T-helper 1 cell treated with Interleukin-12 subunit alpha and Interleukin-12 subunit beta and Interleukin-4 antibody, amounts not matched to agents 30 μg/mL and 1 μg/mL, for 36 hours (primary cell): ENCODE data around the gene LIMCH1.
A peak's percentile ranks its signal among the peaks of the same experiment; 100 is the strongest.
"Not testable (repeated sequence)": the region's sequence is repeated elsewhere in the genome, so short reads cannot be mapped to it uniquely, and the experiment has no call there.

Experiments used
- H3K27ac Mint-ChIP-seq: one replicate; pipeline ENCODE4 v1.8.0; 2021; ENCODE audit warnings: mild to moderate bottlenecking, mixed read lengths
- H3K27me3 Mint-ChIP-seq: one replicate; pipeline ENCODE4 v1.8.0; 2021; ENCODE audit warnings: low read depth, mixed read lengths
- H3K36me3 Mint-ChIP-seq: one replicate; pipeline ENCODE4 v1.8.0; 2021; ENCODE audit warnings: low read depth, mixed read lengths
- H3K4me1 Mint-ChIP-seq: one replicate; pipeline ENCODE4 v1.8.0; 2021; ENCODE audit warnings: low read depth, mixed read lengths
- H3K4me3 Mint-ChIP-seq: one replicate; pipeline ENCODE4 v1.8.0; 2021; ENCODE audit warnings: mild to moderate bottlenecking, moderate library complexity, mixed read lengths
- H3K9me3 Mint-ChIP-seq: one replicate; pipeline ENCODE4 v1.8.0; 2021; ENCODE audit warnings: mixed read lengths

Gene LIMCH1

DNA sequence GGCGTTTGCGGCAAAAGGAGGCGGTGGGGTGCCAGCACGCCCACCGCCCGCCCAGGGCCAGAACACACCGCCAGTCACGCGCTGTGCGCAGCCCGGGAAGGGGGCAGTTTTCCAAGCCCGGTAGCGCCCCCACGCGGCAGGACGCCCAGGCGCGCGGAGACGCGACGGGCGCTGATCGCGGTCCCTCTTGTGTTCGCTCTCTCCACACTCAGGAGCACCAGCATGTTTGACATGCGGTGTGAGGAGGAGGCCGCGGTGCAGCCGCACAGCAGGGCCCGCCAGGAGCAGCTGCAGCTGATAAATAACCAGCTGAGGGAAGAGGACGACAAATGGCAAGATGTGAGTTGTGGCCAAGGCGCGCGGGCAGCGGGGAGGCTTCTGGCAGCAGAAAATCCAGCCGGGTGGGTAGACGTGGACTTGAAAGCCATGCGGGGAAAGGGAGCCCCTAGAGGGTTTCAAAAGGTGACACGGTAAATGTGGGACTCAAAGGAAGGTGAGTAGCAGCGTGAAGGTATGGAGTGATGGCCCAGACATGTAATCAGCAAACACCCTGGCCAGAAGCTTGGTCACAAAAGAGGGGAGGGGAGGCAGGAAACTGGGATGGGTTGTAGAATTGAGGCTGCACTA is 106.4 kb downstream of the LIMCH1 start:
- Mint-ChIP-seq H3K27ac (no peak overlapping the region), H3K4me3 (peak overlapping the region; percentile 7), H3K27me3 (peaks cover 22% of the 10 kb centered on the region), H3K36me3 (peaks cover 3% of the 10 kb centered on the region), H3K4me1 (no peaks in the 10 kb centered on the region), H3K9me3 (no peaks in the 10 kb centered on the region)

DNA sequence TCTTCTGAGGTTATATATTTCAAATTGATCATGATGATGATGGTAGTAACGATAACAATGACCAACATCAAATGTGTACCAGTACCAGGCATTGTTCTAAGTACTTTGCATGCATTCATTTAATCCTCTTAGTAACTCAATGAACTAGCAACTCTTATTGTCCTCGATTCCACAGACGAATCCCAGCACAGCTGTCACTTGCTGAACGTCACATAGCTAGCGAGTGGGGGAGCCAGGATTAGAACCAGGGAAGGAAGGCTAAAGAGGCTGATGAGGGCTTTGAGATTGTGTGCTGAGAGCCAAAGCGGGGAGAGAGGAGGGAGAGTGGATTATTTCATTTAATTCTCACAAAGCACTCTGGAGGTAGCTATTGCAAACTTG is 106.9 kb downstream of the LIMCH1 start:
- Mint-ChIP-seq H3K9me3 (no peaks in the 10 kb centered on the region), H3K27ac (no peak overlapping the region), H3K4me1 (no peaks in the 10 kb centered on the region), H3K36me3 (peaks cover 3% of the 10 kb centered on the region), H3K27me3 (peaks cover 22% of the 10 kb centered on the region), H3K4me3 (no peak overlapping the region)

DNA sequence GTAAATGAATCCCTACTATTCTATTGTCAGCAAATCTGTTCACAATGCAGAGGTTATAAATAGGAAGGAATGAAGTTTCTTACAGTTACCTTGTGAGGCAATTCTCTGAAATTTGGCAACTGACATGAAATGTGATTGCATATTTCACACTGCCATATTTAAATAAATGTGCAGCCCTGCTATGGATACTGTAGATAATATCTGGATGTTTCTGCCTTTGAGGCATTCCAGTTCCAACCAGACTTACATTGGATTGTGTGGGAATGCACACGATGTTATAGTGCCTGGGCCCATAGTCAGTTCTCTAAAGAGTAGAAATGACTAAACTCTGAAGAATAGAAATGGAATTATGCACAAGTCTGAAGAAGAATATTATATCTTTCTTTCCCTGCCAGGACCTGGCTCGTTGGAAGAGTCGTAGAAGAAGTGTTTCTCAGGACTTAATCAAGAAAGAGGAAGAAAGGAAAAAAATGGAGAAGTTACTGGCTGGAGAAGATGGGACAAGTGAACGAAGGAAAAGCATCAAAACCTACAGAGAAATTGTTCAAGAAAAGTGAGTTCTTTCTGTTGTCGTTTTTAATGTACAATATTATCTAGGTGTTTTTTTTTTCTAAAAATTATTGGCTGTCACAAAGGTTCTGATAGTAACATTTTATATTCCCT is 107.9 kb downstream of the LIMCH1 start:
- peaks cover 3% of the 10 kb centered on the region for H3K36me3 Mint-ChIP-seq
- no peak overlapping the region for H3K4me3 Mint-ChIP-seq
- H3K27me3 Mint-ChIP-seq = peaks cover 22% of the 10 kb centered on the region
- H3K27ac Mint-ChIP-seq = no peak overlapping the region
- no peaks in the 10 kb centered on the region for H3K9me3 Mint-ChIP-seq
- H3K4me1 Mint-ChIP-seq = no peaks in the 10 kb centered on the region

DNA sequence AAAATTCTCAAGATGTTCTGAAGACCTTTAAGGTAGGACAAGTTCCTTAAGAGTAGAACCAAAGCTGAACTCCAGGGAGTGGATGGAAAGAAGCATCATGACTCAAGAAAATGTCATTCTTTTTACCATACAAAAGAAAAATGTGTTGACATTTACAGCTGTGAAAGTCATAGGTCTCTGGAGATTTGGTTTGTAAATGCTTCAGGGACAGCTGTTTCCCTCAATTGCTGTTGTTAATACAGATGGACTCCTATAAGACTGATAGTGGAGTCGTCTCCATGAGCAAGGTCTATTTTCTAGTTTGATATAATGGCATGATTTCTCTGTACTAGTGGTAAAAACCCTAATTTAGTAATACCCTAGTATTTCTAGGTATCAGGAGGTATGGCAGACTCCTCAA is 108.9 kb downstream of the LIMCH1 start:
- Mint-ChIP-seq H3K9me3 (no peaks in the 10 kb centered on the region), H3K4me1 (no peaks in the 10 kb centered on the region)

DNA sequence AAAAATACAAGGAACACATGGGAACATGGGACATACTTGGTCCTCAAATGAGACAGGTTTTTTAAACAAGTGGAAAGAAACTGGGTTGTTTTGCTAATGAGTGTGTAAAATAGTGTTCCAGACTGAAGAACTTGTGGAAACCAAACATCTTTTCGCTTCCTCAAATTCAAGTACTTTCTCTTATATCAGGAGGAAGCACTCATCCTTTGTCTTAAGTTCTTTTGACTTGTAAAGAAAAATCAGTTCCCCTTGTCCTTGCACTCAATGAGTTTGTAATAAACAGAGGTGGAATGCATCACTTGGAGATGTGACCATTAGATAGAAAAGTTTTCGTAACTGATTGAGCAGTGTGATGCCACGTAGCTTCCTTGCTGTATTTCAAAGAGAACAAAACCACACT is 109.4 kb downstream of the LIMCH1 start:
- Mint-ChIP-seq H3K27me3 (peaks cover 22% of the 10 kb centered on the region), H3K9me3 (no peaks in the 10 kb centered on the region), H3K4me3 (no peak overlapping the region), H3K4me1 (no peaks in the 10 kb centered on the region), H3K27ac (no peak overlapping the region), H3K36me3 (peaks cover 3% of the 10 kb centered on the region)

More for the DNA sequence above, 108.9 kb downstream of the LIMCH1 start:
- Mint-ChIP-seq H3K36me3 (peaks cover 3% of the 10 kb centered on the region), H3K27me3 (peaks cover 22% of the 10 kb centered on the region), H3K27ac (no peak overlapping the region), H3K4me3 (no peak overlapping the region)

DNA sequence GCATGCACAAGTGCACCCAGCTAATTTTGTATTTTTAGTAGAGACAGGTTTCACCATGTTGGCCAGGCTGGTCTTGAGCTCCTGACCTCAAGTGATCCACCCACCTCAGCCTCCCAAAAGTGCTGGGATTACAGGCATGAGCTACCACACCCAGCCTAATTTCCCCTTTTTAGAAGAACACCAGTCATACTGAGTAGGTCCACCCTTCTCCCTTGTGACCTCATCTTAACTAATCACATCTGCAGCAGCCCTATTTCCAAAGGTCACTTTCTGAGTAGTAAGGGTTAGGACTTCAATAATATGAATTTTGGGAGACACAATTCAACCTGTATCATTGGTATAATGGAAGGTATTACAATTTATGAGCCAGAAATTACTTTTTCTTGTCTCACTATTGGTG is 113.2 kb downstream of the LIMCH1 start:
- not testable (repeated sequence) for H3K4me3 Mint-ChIP-seq, H3K27me3 Mint-ChIP-seq, H3K9me3 Mint-ChIP-seq, H3K4me1 Mint-ChIP-seq, H3K27ac Mint-ChIP-seq, H3K36me3 Mint-ChIP-seq

DNA sequence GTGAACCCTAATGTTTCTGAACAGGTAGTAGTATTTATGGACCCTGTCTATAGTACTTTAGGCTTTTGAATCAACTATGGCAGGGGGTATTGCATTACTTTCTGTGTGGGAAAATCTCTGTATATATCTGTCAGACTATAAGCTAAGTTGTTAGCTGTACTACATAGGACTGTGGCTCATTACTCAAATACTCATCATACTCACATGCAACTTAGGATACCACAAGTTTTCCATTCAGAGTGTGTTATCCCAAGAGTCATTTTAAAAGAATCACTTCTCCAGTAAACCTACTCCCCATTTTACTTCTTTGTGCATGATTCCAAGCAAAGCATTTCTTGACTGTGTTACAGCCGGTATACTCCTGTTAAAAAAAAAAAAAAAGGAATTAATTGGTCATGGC is 115.0 kb downstream of the LIMCH1 start:
- no peak overlapping the region for H3K4me3 Mint-ChIP-seq
- no peak overlapping the region for H3K27ac Mint-ChIP-seq
- no peaks in the 10 kb centered on the region for H3K9me3 Mint-ChIP-seq
- no peaks in the 10 kb centered on the region for H3K4me1 Mint-ChIP-seq
- H3K36me3 Mint-ChIP-seq = no peaks in the 10 kb centered on the region
- H3K27me3 Mint-ChIP-seq = no peaks in the 10 kb centered on the region

DNA sequence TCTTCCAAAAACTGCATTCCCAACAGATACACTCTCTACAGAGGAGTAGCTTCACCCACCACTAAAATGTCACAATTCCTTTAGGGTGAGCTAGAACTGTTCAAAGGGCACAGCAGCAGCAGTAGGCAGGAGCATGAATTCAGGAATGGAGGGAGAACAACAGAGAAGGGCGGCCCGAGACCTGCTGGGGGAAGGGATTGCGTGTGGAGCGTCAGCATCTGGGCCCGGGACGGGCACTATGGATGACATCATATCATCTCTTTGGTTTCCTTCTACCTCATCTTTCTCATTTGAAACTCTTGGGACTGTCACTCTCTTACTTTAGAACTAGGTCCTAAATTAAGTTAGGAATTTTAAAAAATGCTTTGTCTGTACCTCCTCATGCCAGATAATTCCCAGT is 115.6 kb downstream of the LIMCH1 start:
- no peaks in the 10 kb centered on the region for H3K9me3 Mint-ChIP-seq
- no peaks in the 10 kb centered on the region for H3K36me3 Mint-ChIP-seq
- H3K27me3 Mint-ChIP-seq = no peaks in the 10 kb centered on the region
- H3K4me1 Mint-ChIP-seq = no peaks in the 10 kb centered on the region
- no peak overlapping the region for H3K27ac Mint-ChIP-seq
- no peak overlapping the region for H3K4me3 Mint-ChIP-seq

DNA sequence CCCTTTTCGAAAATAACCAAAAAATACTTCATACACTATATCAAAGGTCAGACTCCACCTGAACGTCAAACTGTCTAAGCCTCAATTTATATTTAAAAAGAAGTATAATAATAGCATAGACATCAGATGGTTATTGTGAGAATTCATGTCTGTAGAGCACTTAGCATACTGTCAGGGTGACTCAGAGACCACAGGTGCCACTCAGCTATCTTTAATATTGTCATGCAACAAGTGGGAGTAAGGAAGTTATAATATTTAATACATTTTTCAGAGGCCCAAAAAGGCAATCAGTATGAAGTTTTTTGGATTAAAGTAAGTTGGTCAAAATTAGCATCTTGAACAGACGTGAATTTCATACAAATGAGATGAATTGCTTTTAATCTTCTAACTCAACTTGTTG is 117.2 kb downstream of the LIMCH1 start:
- Mint-ChIP-seq H3K36me3 (no peaks in the 10 kb centered on the region), H3K27me3 (no peaks in the 10 kb centered on the region), H3K4me1 (no peaks in the 10 kb centered on the region), H3K9me3 (no peaks in the 10 kb centered on the region), H3K27ac (no peak overlapping the region), H3K4me3 (no peak overlapping the region)

DNA sequence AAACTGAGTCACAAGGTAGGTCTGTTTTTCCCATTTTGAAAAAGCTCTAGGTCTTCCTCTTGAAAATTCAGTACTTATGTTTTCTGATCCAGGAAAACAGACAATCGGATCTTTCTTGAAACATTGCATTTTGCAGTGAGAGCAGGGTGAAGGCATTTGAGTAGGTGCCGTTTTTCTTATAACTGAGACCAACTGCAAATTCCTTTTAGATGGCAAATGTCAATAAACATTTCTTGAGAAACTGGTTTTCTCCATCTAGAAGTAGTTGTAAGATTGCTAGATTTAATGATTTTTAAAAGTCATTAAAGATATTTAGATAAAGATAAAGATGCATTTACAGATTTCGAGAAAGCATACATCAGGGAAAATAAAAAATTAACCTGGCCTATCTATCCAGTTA is 118.1 kb downstream of the LIMCH1 start:
- Mint-ChIP-seq H3K4me1 (no peaks in the 10 kb centered on the region), H3K36me3 (no peaks in the 10 kb centered on the region), H3K27ac (no peak overlapping the region), H3K9me3 (no peaks in the 10 kb centered on the region), H3K4me3 (no peak overlapping the region), H3K27me3 (no peaks in the 10 kb centered on the region)

DNA sequence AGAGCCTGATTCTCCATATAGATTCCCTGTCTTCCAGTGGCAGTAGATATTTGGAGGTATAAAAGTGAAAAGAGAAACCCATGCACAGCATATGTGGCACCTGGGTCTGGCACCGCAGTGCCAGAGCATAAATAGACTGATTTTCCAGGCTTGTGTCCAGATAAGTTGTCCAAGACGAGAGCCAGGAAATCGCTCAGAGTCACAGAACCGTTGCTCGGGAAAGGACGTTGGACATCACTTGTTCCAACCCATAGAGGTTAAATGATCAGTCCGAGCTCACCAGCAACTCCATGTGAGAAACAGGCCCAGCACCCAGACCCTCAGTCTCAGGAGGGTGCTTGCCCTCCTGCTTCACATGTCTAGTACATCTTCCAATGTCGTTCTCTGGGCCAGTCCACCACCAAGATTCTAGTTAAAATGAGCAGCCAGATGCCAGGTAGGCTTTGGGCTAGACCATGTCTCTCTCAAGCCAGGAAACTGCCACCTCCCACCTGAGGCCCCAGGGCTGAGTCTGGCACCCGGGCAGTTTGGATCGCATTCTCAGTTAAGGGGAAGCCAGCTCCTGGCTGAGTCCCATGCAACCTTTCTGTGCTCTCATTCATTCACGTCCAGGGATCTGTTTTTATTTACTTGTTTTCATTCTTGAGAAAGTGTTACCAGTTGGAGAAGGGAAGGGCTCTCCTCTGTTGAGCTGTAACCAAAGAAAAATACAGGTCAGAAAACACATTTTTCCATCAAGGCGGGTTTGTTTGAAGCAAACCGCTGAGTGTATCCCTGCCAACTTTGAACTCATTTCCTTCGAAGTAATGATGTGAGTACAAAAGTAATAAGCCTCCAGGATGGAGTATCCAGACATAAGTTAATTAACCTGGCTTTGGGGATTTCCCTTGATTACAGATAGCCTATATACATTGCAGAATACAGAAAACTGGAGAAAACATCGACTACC is 118.9 kb downstream of the LIMCH1 start:
- H3K4me1 Mint-ChIP-seq = no peaks in the 10 kb centered on the region
- H3K4me3 Mint-ChIP-seq = no peak overlapping the region

DNA sequence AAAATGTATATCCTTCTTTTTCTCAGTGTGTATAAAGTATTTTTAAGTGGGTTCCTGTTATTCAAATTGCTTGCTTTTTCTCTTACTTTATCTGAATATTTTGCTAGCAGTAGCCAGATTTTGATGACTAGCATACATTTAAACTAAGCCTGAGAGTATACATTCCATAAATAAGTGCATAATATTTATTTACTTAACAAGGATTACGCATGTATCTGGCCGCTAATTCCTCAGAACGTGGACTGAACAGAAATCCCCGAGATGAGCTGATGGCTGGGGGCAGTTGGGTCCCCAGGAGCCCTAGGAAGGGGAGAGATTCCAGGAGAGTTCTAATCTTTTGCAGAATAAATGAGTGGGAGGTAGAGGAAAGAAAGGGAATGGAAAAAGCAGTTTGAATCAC is 119.6 kb downstream of the LIMCH1 start:
- Mint-ChIP-seq H3K36me3 (no peaks in the 10 kb centered on the region), H3K9me3 (no peaks in the 10 kb centered on the region), H3K4me3 (no peak overlapping the region), H3K27ac (no peak overlapping the region), H3K27me3 (no peaks in the 10 kb centered on the region), H3K4me1 (no peaks in the 10 kb centered on the region)

More for the DNA sequence above, 118.9 kb downstream of the LIMCH1 start:
- Mint-ChIP-seq H3K36me3 (no peaks in the 10 kb centered on the region), H3K27ac (no peak overlapping the region), H3K27me3 (no peaks in the 10 kb centered on the region), H3K9me3 (no peaks in the 10 kb centered on the region)

DNA sequence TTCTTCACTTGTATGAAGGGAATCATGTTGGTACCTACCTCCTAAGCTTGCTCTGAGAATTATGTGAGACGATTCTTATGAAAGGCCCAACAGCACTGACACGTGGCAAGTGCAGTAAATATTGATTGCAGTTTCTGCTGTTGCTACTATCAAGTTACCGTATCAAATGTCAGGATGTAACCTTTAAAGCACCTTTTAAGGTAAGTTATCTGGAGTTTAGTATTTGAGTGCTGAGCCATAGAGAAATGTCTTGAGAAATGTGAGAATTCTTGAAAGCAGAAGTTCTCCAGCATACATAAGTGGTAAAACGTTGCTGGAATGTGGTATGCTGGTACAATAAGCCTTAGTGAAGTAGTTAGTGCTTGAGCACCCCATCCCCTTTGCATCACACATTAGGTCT is 120.2 kb downstream of the LIMCH1 start:
- no peak overlapping the region for H3K4me3 Mint-ChIP-seq
- H3K27ac Mint-ChIP-seq = no peak overlapping the region
- no peaks in the 10 kb centered on the region for H3K36me3 Mint-ChIP-seq
- H3K27me3 Mint-ChIP-seq = no peaks in the 10 kb centered on the region
- H3K9me3 Mint-ChIP-seq = no peaks in the 10 kb centered on the region
- H3K4me1 Mint-ChIP-seq = no peaks in the 10 kb centered on the region

DNA sequence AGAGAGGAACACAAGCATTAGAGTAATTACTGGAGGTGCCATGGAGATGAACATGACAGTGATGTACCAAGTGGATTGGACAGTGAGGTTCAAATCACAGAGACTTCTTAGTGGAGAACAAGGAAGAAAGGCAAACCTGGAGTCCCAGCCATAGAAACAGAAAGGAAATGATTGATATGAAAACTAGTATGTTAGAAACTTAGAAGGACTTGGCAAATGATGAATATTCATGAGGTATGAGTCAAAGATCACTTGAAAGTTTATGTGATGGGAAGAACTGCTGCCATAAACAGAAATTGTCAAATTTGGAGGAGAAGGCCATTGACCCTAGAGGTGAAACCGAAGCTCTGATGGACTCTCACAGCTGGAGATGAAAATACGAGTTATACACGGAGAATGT is 122.4 kb downstream of the LIMCH1 start:
- H3K4me1 Mint-ChIP-seq = no peaks in the 10 kb centered on the region
- H3K27me3 Mint-ChIP-seq = no peaks in the 10 kb centered on the region

More for the DNA sequence above, 122.4 kb downstream of the LIMCH1 start:
- Mint-ChIP-seq H3K36me3 (no peaks in the 10 kb centered on the region), H3K9me3 (no peaks in the 10 kb centered on the region), H3K4me3 (no peak overlapping the region), H3K27ac (no peak overlapping the region)
